Left cardiac atrium (tissue), 4 donors: ENCODE results near the gene PSORS1C1. TPM values are rescaled to one million over a fixed set of nuclear protein-coding genes. Genes with fewer than 3 reads are reported as not detected.
"Not testable (repeated sequence)": the region's sequence is repeated elsewhere in the genome, so short reads cannot be mapped to it uniquely, and the experiment has no call there.

Experiments
- ATAC-seq, 2 donors: fragments of 200-7000 bp; cut with Tn5 transposase; one replicate each; pipeline ENCODE4 v1.9.1; 2020; ENCODE audit warnings: mild to moderate bottlenecking in 2 of 2, moderate library complexity in 2 of 2
- DNase-seq: peaks from one replicate; pipeline ENCODE4 v3.0.0-alpha.2; 2020
- intact Hi-C, 2 donors: fragments of 100-400 bp; cut with DNase I; formaldehyde crosslinking; loops; one replicate each; pipeline versions ENCODE4 v1.14.1 to v1.15.1; 2022 to 2023
- total RNA-seq, 2 donors: library from RNA; stranded (reverse); fragmentation: NEBNext Ultra II Directional; extraction: Animal tissue kit (Norgen Biotek cat#: 25700); gene quantifications; one replicate each; pipeline ENCODE4 v1.2.1, GENCODE V29; 2021
- donor health status: DM: no; HTN: yes; CAD: no.
- donor health status: DM: no; HTN: yes; CAD: no; lungs with severe emphysema.
- donor health status: DM: yes; HTN: yes; CAD: no.
- donor health status: Dilated cardiomyopathy.

Gene PSORS1C1
- total RNA-seq, 2 donors from 2014 or later, result 1.1 to 1.9 TPM

DNA sequence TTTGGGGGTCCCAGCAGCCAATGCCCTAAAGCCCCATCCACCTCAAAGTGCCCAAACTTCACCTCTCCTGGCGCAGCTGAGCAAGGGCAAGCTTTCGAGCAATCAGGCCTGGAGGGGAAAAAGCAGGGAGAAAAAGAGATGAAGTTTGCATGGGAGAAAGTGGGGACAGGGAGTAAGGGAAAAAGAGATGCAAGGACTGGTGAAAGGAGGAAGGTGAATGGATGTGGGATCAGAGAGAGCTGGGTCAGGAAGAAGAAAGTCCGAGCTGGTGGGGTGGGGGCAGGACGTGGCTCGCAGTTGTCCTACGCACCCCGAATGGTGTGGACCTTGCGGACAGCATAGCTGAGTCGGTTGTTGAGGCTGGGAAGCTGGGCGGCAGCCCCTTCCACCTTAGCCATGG is 30.8 kb downstream of the PSORS1C1 start:
- ATAC-seq, result no peak
- intact Hi-C loops, result no loop called here

GRCh38 chr6:31149827-31150447 is 35.3 kb downstream of the PSORS1C1 start:
- no peak for DNase-seq
- intact Hi-C loops, result no loop called here
- no peak for ATAC-seq

More for the DNA sequence above, 30.8 kb downstream of the PSORS1C1 start:
- DNase-seq, result no peak

- no peak for DNase-seq
- intact Hi-C loops, result no loop called here
- ATAC-seq, result no peak
Observed at GRCh38 chr6:31152781-31153180, 38.2 kb downstream of the PSORS1C1 start.

- ATAC-seq (no peak), DNase-seq (no peak)
- intact Hi-C loops, result no loop called here
Observed at GRCh38 chr6:31154436-31154835, 39.8 kb downstream of the PSORS1C1 start.

GRCh38 chr6:31156641-31157040 is 42.0 kb downstream of the PSORS1C1 start:
- ATAC-seq, result no peak
- intact Hi-C loops, result no loop called here
- no peak for DNase-seq

DNA sequence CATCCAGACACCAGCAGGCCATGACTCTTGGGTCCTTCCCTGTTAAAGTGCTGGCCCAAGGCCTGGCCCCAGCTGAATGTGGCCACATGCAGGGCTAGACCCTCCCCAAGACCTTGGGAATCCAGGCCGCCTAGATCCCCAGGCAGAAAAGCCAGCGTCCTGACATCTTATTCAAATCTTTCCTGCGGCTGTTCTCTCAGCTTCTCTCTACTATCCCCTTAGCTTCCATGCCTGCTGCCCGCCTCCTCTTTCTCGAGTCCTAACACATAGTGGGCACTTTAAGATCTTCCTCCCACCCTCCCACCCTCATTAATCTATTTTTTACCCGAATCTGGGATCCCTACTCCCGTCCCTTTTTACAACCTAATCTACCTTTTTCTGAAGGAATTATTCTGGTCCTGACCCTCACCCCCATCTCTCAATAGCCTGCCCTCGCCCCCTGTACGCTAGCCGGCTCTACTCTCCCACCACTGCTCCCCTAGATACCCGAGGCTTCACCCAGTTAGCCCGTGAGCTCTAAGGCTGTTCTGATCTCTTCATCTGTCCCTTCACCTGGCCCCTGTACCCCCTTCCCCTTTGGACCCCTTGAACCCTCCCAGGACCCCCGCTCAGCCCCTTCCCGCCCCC is 43.0 kb downstream of the PSORS1C1 start, which contains the start of gene CCHCR1:
TSS of gene CCHCR1 (minus strand) at position 290 of the 627 bp plus-strand sequence. CDS start at position 88, 202 bp downstream.
- intact Hi-C loops, result no loop called here
- ATAC-seq (peak; percentile 16 to 41), DNase-seq (no peak)

- intact Hi-C loops, result no loop called here
- ATAC-seq, result peak; percentile 98
- DNase-seq, result peak; percentile 99
Observed at GRCh38 chr6:31158140-31158862, 43.7 kb downstream of the PSORS1C1 start, which contains the start of gene TCF19. Gene TCF19, plus strand, starts transcription at chr6:31158589. Its CDS starts 881 bp downstream, at chr6:31159470.

GRCh38 chr6:31158863-31159855 is 44.6 kb downstream of the PSORS1C1 start:
- ATAC-seq, result no peak
- intact Hi-C loops, result no loop called here

DNA sequence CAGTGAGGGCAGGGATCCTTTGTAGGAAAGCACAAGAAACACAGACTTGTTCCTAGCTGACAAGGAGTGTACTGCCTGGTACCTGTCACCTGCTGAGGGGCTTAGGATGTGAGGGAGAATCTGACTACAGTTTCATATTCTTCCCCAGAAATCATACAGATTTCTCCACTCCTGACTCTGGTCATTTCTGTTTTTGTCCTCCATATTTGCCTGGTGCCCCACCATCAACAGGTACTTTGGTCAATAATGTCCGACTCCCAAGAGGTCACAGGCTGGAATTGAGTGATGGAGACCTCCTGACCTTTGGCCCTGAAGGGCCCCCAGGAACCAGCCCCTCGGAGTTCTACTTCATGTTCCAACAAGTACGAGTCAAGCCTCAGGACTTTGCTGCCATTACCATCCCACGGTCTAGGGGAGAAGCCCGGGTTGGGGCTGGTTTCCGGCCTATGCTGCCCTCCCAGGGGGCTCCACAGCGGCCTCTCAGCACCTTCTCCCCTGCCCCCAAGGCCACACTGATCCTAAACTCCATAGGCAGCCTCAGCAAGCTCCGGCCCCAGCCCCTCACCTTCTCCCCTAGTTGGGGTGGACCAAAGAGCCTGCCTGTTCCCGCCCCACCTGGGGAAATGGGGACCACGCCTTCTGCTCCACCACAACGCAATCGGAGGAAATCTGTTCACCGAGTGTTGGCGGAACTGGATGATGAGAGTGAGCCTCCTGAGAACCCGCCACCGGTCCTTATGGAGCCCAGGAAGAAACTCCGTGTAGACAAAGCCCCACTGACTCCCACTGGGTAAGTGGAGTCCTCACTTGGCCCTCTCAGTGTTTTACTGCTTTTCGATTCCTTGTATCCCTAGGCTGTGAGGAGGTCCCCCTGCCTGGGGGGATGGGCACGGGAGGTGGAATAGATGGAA is 46.9 kb downstream of the PSORS1C1 start:
- DNase-seq, result no peak
- intact Hi-C loops, result no loop called here
- ATAC-seq, result no peak

More at GRCh38 chr6:31158863-31159855, 44.6 kb downstream of the PSORS1C1 start:
- DNase-seq, result no peak

GRCh38 chr6:31162463-31163165 is 48.0 kb downstream of the PSORS1C1 start:
- DNase-seq (no peak), ATAC-seq (no peak)
- intact Hi-C loops, result no loop called here

DNA sequence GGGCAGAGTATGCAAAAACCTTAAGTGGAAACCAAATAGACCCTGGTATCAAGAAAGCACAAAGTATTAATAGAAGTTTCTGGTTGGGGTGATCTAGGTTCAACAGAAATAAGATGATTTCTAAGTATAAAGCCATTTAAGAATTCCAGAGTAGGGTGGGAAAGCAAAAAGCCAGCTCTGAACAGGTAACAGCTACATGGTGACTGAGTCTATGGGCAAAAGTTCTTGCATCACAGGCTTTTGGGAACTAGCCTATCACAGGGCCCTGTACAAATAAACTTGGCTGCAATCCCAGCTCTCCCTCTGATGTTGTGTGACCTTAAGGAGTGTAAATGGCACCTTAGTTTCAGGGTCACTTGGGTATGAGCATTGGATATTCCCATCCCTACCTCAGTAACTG is 49.3 kb downstream of the PSORS1C1 start:
- DNase-seq (no peak), ATAC-seq (no peak)
- intact Hi-C loops, result no loop called here

GRCh38 chr6:31164475-31165063 is 50.0 kb downstream of the PSORS1C1 start:
- intact Hi-C loops, result not testable (repeated sequence)

GRCh38 chr6:31165064-31165832 is 50.6 kb downstream of the PSORS1C1 start:
- intact Hi-C loops, DNase-seq, ATAC-seq: not testable (repeated sequence)

More at GRCh38 chr6:31164475-31165063, 50.0 kb downstream of the PSORS1C1 start:
- ATAC-seq, DNase-seq: not testable (repeated sequence)

GRCh38 chr6:31165986-31166385 is 51.4 kb downstream of the PSORS1C1 start:
- DNase-seq (no peak), ATAC-seq (no peak)
- intact Hi-C loops, result no loop called here

DNA sequence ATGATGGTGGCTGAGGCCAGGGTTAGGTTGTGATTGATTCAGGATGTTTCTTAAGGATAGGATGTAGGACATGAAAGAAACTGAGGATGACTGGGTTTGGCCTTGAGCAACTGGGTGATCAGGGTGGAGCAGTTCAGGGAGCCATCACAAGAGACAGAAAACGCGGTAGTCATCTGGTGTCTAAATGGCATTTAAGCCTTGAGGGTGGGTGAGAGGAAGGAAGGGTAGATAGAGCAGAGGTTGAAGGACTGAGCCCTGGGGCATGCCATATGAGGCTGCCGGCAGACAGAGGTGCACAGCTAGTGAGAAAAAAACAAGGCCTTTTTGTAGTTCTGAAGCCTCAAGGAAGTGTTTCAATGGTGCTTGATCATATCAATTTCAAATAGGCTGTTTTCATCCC is 54.0 kb downstream of the PSORS1C1 start:
- no peak for ATAC-seq
- no peak for DNase-seq
- intact Hi-C loops, result no loop called here
